ENCODE measurements around the gene RGMA. TPM values are rescaled to one million over a fixed set of nuclear protein-coding genes. Genes with fewer than 3 reads are reported as not detected.

Gene RGMA
- total RNA-seq, 1 experiment from 2014 or later: 1.3 TPM

- BruUV-seq (replicated peaks): no TSS peak
- ChIA-PET CTCF (no interaction called here), POLR2A (ENCODE audit: unreplicated experiment) (no interaction called here)
These were observed 47.0 kb upstream of the RGMA start for GRCh38 chr15:93135997-93136397.

GRCh38 chr15:93135459-93135858 is 46.4 kb upstream of the RGMA start:
- no peaks in the 10 kb centered on the region for H3K79me2 ChIP-seq (ENCODE audit: low read length)
- H3K27me3 ChIP-seq (ENCODE audit: low read length): peaks cover 65% of the 10 kb centered on the region
- ChIA-PET CTCF (no interaction called here), POLR2A (ENCODE audit: unreplicated experiment) (no interaction called here)
- no peak for ATAC-seq
- intact Hi-C loops (cut with micrococcal nuclease): no loop called here
- H3K36me3 ChIP-seq (ENCODE audit: low read depth, low read length): no peaks in the 10 kb centered on the region
- no peak overlapping the region for H3K9ac ChIP-seq (ENCODE audit: low read length)
- H3K4me3 ChIP-seq (ENCODE audit: low read length): no peak overlapping the region
- TF ChIP-seq EZH2 (IDR thresholded peaks at IDR 0.05; ENCODE audit: low read length, unreplicated experiment) (no peak), EZH2phosphoT487 (IDR thresholded peaks at IDR 0.05; ENCODE audit: borderline replicate concordance, low read length) (no peak), CTCF (conservative IDR thresholded peaks at IDR 0.05; ENCODE audit: low read depth, low read length) (no peak)
- DNase-seq: no peak
- no peaks in the 10 kb centered on the region for H4K20me1 ChIP-seq (ENCODE audit: low read length)
- H3K4me2 ChIP-seq (ENCODE audit: low read length): no peak overlapping the region
- no peaks in the 10 kb centered on the region for H3K4me1 ChIP-seq (ENCODE audit: insufficient read depth, low read length)
- H3K27ac ChIP-seq (ENCODE audit: low read length): no peak overlapping the region
- BruUV-seq (replicated peaks): no TSS peak
- no peaks in the 10 kb centered on the region for H3K9me3 ChIP-seq (ENCODE audit: low read length)
- no peaks in the 10 kb centered on the region for H3F3A ChIP-seq (ENCODE audit: low read length, unreplicated experiment)
- H3K9me2 ChIP-seq (replicated peaks; ENCODE audit: low read length): no peaks in the 10 kb centered on the region
- H2AFZ ChIP-seq (ENCODE audit: low read length): no peak overlapping the region

More at GRCh38 chr15:93135997-93136397, 47.0 kb upstream of the RGMA start:
- peaks cover 65% of the 10 kb centered on the region for H3K27me3 ChIP-seq (ENCODE audit: low read length)
- TF ChIP-seq EZH2phosphoT487 (IDR thresholded peaks at IDR 0.05; ENCODE audit: borderline replicate concordance, low read length) (no peak), CTCF (conservative IDR thresholded peaks at IDR 0.05; ENCODE audit: low read depth, low read length) (no peak), EZH2 (IDR thresholded peaks at IDR 0.05; ENCODE audit: low read length, unreplicated experiment) (no peak)
- no peak overlapping the region for H3K4me3 ChIP-seq (ENCODE audit: low read length)
- H3K27ac ChIP-seq (ENCODE audit: low read length): no peak overlapping the region
- H3F3A ChIP-seq (ENCODE audit: low read length, unreplicated experiment): no peaks in the 10 kb centered on the region
- H2AFZ ChIP-seq (ENCODE audit: low read length): no peak overlapping the region
- no peaks in the 10 kb centered on the region for H3K4me1 ChIP-seq (ENCODE audit: insufficient read depth, low read length)
- H4K20me1 ChIP-seq (ENCODE audit: low read length): no peaks in the 10 kb centered on the region
- ATAC-seq (no peak), DNase-seq (no peak)
- H3K79me2 ChIP-seq (ENCODE audit: low read length): no peaks in the 10 kb centered on the region
- no peaks in the 10 kb centered on the region for H3K9me2 ChIP-seq (replicated peaks; ENCODE audit: low read length)
- intact Hi-C loops (cut with micrococcal nuclease): no loop called here
- no peaks in the 10 kb centered on the region for H3K9me3 ChIP-seq (ENCODE audit: low read length)
- no peak overlapping the region for H3K9ac ChIP-seq (ENCODE audit: low read length)
- H3K36me3 ChIP-seq (ENCODE audit: low read depth, low read length): no peaks in the 10 kb centered on the region
- no peak overlapping the region for H3K4me2 ChIP-seq (ENCODE audit: low read length)

- CTCF ChIA-PET: no interaction called here
These were observed 42.6 kb upstream of the RGMA start for GRCh38 chr15:93131485-93132095.

More at GRCh38 chr15:93131485-93132095, 42.6 kb upstream of the RGMA start:
- Histone ChIP-seq H3K4me3 (ENCODE audit: low read length) (no peak overlapping the region), H3K9ac (ENCODE audit: low read length) (no peak overlapping the region), H3K4me2 (ENCODE audit: low read length) (no peak overlapping the region), H3K9me2 (replicated peaks; ENCODE audit: low read length) (no peaks in the 10 kb centered on the region), H3K27me3 (ENCODE audit: low read length) (peaks cover 74% of the 10 kb centered on the region), H4K20me1 (ENCODE audit: low read length) (no peaks in the 10 kb centered on the region), H3K79me2 (ENCODE audit: low read length) (no peaks in the 10 kb centered on the region), H3K4me1 (ENCODE audit: insufficient read depth, low read length) (no peaks in the 10 kb centered on the region), H3K27ac (ENCODE audit: low read length) (no peak overlapping the region), H3K9me3 (ENCODE audit: low read length) (no peaks in the 10 kb centered on the region), H3K36me3 (ENCODE audit: low read depth, low read length) (no peaks in the 10 kb centered on the region), H3F3A (ENCODE audit: low read length, unreplicated experiment) (no peaks in the 10 kb centered on the region), H2AFZ (ENCODE audit: low read length) (no peak overlapping the region)
- POLR2A ChIA-PET (ENCODE audit: unreplicated experiment): no interaction called here
- intact Hi-C loops (cut with micrococcal nuclease): no loop called here
- DNase-seq: no peak
- no peak for TF ChIP-seq EZH2 (IDR thresholded peaks at IDR 0.05; ENCODE audit: low read length, unreplicated experiment)
- no peak for TF ChIP-seq CTCF (conservative IDR thresholded peaks at IDR 0.05; ENCODE audit: low read depth, low read length)
- TF ChIP-seq EZH2phosphoT487 (IDR thresholded peaks at IDR 0.05; ENCODE audit: borderline replicate concordance, low read length): no peak
- ATAC-seq: no peak
- BruUV-seq (replicated peaks): no TSS peak

Measured in PC-3 (cell line).